Neutrophil (primary cell): ENCODE results near the gene EFS.
"Not testable (repeated sequence)": the region's sequence is repeated elsewhere in the genome, so short reads cannot be mapped to it uniquely, and the experiment has no call there.

Source experiments
- H3K27ac ChIP-seq: fragments of 200-600 bp; sonication (generic); 2 replicates; pipeline ENCODE4 v1.5.1; 2016; ENCODE audit warnings: mild to moderate bottlenecking, moderate library complexity
- H3K27me3 ChIP-seq: fragments of 200-600 bp; sonication (generic); 2 replicates; pipeline ENCODE4 v1.6.0; 2016; ENCODE audit warnings: mild to moderate bottlenecking
- H3K36me3 ChIP-seq: fragments of 200-600 bp; sonication (generic); 2 replicates; pipeline ENCODE4 v1.5.1; 2017
- H3K4me1 ChIP-seq, 2 experiments: fragments of 200-600 bp in 1 of 2; sonication (generic) in 1 of 2; 1 replicate in 1 of 2; 2 replicates in 1 of 2; pipeline versions ENCODE4 v1.5.1 to v1.6.1; 2013 to 2016; ENCODE audit warnings: low read depth in 1 of 2, low read length in 1 of 2, mild to moderate bottlenecking in 1 of 2, moderate library complexity in 1 of 2; ENCODE audit not compliant: control insufficient read depth in 1 of 2, insufficient read depth in 1 of 2
- H3K4me3 ChIP-seq, 2 experiments: fragments of 200-600 bp in 1 of 2; sonication (generic) in 1 of 2; 1 replicate in 1 of 2; 2 replicates in 1 of 2; pipeline ENCODE4 v1.5.1; 2013 to 2016; ENCODE audit warnings: low read depth in 1 of 2, low read length in 1 of 2, mild to moderate bottlenecking in 1 of 2, moderate library complexity in 1 of 2
- H3K9me3 ChIP-seq: fragments of 200-600 bp; sonication (generic); 2 replicates; pipeline ENCODE4 v1.5.1; 2016
- CTCF ChIP-seq: fragments of 200-600 bp; sonication (generic); IDR thresholded peaks from 2 replicates; pipeline ENCODE4 v1.5.1; 2016; ENCODE audit warnings: antibody characterized with exemption

EFS gene

DNA sequence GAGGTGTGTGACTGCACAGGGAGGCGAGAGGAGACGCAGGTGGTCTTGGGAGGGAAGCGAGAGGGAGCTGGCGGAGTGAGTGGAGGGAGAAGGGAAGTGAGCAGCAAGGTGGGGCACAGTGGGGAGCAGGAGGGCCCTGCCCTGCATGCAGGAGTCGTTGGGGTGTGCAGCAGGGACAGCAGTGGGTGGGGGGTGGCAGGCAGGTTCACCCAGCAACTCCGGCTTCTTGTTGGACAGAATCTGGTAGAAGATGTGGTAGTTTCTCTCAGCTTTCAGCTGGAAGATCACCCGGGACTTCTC, 38.1 kb upstream of the EFS start:
- no peak for TF ChIP-seq CTCF

GRCh38 chr14:23402296-23403138, 37.5 kb upstream of the EFS start:
- H3K9me3 ChIP-seq = no peaks in the 10 kb centered on the region

More for the DNA sequence above, 38.1 kb upstream of the EFS start:
- H3K9me3 ChIP-seq = no peaks in the 10 kb centered on the region
- H3K36me3 ChIP-seq = no peaks in the 10 kb centered on the region
- no peaks in the 10 kb centered on the region for H3K27me3 ChIP-seq
- H3K4me3 ChIP-seq = no peak overlapping the region
- no peak overlapping the region for H3K27ac ChIP-seq
- no peaks in the 10 kb centered on the region for H3K4me1 ChIP-seq

DNA sequence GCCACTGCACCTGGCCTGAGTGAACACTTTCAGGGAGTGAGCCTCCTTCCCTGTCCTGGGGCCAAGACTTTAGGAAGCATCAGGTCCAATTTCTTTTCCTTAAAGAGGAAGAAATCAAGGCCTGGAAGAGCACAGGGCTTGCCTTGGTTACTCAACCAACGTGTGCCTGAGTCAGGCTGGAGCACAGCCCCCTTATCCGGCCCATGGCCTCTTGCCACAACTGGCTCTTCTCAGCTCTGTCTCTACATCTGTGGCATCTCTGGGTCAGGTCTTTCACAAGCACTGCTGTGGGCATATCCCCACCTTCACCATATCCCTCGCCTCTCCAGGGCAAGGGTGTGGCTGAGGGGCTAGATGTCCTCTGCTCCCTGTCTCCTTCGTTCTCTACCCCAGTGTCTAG, 36.3 kb upstream of the EFS start:
- TF ChIP-seq CTCF = no peak
- H3K4me1 ChIP-seq = no peaks in the 10 kb centered on the region
- no peak overlapping the region for H3K4me3 ChIP-seq
- no peak overlapping the region for H3K27ac ChIP-seq
- H3K27me3 ChIP-seq = no peaks in the 10 kb centered on the region
- no peaks in the 10 kb centered on the region for H3K9me3 ChIP-seq
- H3K36me3 ChIP-seq = no peaks in the 10 kb centered on the region

More at GRCh38 chr14:23402296-23403138, 37.5 kb upstream of the EFS start:
- no peak for TF ChIP-seq CTCF
- Histone ChIP-seq H3K4me1 (no peaks in the 10 kb centered on the region), H3K36me3 (no peaks in the 10 kb centered on the region), H3K27me3 (no peaks in the 10 kb centered on the region), H3K4me3 (no peak overlapping the region), H3K27ac (no peak overlapping the region)

DNA sequence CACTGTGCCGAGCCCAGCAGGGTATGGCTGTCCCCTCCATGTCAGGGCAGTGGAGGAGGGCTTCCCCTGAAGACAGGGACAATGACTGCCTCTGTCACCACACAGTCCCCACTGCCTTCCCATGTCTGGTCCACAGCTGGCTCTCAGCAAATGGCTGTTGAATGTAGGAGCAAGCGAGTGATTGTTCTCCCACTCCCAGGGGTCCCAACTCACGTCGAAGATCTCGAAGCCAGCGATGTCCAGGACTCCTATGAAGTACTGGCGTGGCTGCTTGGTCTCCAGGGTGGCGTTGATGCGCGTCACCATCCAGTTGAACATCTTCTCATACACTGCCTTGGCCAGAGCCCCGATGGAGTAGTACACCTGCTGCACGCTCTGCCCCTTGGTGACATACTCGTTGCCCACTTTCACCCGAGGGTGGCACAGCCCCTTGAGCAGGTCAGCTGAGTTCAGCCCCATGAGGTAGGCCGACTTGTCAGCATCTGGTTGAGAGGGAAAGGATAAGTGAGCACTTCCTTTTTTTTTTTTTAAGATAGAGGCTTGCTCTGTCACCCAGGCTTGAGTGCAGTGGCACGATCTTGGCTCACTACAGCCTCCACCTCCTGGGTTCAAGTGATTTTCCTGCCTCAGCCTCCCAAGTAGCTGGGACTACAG, 35.7 kb upstream of the EFS start:
- H3K36me3 ChIP-seq, H3K4me1 ChIP-seq, H3K27ac ChIP-seq, H3K9me3 ChIP-seq, H3K4me3 ChIP-seq, H3K27me3 ChIP-seq: not testable (repeated sequence)

- no peak overlapping the region for H3K27ac ChIP-seq
- no peaks in the 10 kb centered on the region for H3K36me3 ChIP-seq
- H3K9me3 ChIP-seq = no peaks in the 10 kb centered on the region
- no peaks in the 10 kb centered on the region for H3K4me1 ChIP-seq
- no peak for TF ChIP-seq CTCF
- H3K4me3 ChIP-seq = no peak overlapping the region
- H3K27me3 ChIP-seq = no peaks in the 10 kb centered on the region
Observed at GRCh38 chr14:23399591-23399990, 34.6 kb upstream of the EFS start.

DNA sequence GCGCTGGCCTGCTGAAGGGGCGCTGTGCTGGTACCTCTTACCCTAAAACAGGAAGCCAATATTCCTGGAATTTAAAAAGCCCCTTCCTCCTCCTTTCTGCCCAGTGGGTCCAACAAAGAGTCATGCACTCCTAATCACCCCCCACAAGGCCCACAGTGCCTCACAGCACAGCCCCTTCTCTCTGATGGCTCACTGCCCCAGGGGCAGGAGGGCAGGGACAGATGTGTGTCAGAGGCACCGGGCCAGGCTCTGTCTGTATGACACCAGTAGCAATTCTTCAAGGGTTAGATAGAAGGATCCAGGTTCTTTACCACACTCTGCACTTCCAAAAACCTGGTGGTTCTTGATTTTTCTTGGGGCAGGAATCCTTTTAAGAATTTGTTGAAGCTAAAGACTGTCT, 34.2 kb upstream of the EFS start:
- H3K4me3 ChIP-seq = no peak overlapping the region
- H3K36me3 ChIP-seq = no peaks in the 10 kb centered on the region
- no peak overlapping the region for H3K27ac ChIP-seq
- H3K9me3 ChIP-seq = no peaks in the 10 kb centered on the region
- H3K27me3 ChIP-seq = no peaks in the 10 kb centered on the region
- H3K4me1 ChIP-seq = no peaks in the 10 kb centered on the region
- TF ChIP-seq CTCF = no peak
